ENCODE data around the gene EPB42.

Gene EPB42

GRCh38 chr15:43220991-43221403, at the start of gene EPB42:
Gene EPB42 (minus strand): TSS chr15:43221018. CDS start chr15:43220825, 193 bp downstream.
- no peak for DNase-seq

GRCh38 chr15:43270113-43270665, 49.4 kb upstream of the EPB42 start:
- DNase-seq = no peak

DNA sequence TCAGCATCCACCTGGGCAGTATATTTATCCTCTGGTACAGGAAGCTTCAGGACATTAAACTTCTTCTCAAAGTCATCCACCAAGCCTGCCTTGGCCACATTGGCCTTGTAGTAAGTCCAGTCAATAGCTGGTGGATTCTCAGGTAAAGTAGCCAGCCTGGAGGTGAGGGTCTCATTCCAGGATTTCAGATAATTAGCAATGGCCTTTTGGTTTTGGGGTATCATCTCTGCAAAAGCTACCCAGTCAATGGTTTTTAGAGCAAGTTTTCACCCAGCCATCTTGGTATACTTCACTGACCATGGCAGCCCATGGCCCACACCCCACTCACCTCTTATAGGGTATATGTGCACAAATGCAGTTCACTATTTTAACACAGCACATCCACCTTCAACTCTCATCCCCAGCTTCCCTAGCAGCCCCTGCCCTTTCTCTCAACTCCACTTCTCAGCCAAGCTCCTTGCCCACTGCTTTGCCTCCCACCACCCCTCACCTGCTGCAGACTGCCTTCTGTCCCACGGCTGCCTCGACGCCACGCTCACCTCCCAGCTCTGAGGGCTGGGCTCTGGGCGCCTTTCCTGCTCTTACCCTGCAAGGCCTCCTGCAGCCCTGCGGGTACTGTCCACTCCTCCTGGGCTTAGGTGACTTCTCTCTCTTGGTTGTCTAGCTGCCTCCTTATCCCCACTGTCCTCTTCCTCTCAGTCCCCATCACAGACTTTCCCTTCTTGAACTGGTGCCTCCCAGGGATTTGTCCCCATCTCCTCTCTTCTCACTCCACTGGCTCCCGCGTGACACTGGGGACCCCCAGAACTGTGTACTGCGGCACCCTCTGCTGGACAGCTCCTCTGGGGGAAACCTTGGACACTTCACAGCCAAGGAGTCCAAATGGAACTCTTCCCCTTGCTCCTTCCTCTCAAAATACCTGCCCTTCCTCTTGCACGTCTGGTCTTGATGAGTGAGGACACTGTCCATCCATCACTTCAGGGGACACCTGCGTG, 47.6 kb upstream of the EPB42 start:
- DNase-seq = no peak

DNA sequence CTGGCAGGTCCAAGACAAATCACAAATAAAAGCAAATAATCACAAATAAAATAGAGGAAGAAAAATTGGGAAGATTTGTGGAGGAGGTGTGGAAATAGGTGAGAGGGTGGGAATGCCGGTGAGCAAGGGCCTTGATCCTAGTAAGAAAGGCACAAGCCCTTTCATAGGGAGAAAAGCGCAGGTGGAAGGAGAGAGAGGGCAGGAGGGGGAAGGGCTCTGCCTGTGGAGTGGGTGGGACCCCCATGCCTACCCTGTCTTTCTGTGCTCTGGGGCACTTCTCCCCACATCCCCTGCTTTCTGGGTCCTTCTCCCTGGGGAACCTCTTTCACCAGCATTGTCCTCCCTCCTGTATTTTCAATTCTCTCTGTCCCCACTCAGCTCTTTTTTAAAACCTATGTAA, 46.6 kb upstream of the EPB42 start:
- DNase-seq = no peak

- DNase-seq = no peak
These were observed 46.0 kb upstream of the EPB42 start, which contains the start of gene TGM5 for GRCh38 chr15:43266834-43267233. Gene TGM5 (minus strand): TSS chr15:43266928. CDS start chr15:43266849, 79 bp downstream.

GRCh38 chr15:43266386-43266785, 45.6 kb upstream of the EPB42 start:
- DNase-seq = no peak

DNA sequence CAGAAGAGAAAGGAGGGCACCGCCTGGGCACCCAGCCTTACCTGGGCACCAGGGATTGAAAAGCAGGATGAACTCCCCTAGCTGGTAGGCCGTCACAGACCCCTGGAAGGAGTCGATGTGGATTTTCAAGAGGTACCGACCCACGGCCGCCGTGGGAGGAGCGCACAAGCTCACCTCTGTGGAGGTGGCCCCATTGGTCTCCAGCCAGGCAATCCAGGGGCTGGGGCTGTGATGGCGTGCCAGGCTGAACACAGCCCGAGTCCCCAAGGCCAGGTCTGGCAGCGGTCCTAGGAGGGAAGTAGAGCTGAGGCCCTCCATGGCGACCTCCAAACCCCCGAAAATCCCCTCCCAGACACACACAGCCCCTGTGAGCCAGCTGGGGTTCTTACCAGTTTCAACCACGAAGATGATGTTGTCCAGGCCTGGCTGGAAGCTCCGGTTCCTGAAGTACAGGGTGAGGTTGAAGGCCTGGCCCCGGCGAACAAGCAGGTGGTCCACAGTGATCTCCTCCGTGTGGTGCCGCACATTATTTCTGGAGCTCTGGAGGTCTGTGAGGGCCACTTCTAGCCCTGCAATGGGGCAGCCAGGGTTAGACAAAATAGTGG, 39.3 kb upstream of the EPB42 start:
- no peak for DNase-seq

DNA sequence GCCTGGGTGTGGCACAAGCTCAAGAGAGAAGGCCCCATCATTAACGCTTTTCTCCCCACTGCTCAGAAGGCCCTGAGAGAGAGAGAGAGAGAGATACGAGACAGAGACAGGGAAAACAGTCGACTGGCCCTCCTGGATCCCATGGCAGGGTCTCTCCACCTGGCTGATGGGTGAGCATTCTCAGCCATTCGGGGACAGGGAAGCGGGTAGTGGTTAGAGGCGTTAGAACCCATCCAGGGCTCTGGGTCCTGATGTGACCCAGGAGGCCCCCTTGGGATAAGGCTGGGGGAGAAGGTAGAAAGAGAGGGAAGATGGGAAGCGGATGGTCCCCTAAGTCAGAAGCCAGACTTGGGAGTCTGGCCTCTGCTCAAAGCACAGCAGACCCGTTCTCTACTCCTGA, 38.0 kb upstream of the EPB42 start:
- DNase-seq = no peak

GRCh38 chr15:43256341-43256740, 35.5 kb upstream of the EPB42 start:
- no peak for DNase-seq

GRCh38 chr15:43255376-43255775, 34.6 kb upstream of the EPB42 start:
- no peak for DNase-seq

DNA sequence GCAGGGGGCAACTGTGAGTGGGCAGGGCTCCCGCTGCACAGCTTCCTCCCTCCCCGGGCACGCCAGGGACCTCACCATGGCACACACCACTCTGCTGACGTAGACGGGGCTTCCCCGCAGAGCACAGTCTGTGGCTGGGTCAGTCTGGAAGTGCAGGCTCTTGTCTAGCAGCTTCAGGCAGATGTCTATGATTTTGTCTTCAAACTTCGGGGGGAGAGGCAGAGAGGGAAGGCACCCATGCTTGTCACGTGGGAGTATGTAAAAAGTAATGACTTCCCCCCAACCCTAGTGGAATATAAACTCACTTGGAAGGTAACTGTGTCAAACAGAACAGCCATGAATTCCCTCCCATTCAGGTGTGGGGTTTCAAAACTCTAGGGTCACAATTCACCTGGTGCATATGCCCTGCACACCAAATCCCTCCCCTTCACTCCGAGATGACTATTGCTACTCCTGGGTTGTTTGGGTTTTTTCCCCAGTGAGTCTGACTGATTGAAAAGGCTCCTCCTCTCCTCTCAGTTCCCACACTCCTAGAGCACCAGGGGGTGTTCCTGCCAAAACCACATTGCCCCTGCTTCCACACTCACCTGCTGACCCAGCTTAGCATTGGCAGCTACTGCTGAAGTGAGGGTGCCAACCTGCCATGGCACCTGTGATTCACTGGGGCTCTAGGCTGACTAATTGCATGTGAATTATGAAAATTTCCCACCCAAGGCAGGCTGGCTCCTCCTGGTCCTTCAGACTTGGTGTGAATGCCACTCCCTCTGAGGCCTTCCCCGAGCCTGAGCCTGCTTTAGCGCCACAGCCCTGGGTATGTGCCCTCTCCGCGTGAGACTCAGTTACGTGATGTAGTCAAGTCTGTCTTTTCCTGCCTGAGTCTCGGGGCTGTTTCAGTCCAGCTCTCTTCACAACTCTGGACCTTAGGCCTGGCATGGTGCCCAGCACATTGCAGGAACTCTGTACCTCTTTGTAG, 32.9 kb upstream of the EPB42 start:
- DNase-seq = no peak

DNA sequence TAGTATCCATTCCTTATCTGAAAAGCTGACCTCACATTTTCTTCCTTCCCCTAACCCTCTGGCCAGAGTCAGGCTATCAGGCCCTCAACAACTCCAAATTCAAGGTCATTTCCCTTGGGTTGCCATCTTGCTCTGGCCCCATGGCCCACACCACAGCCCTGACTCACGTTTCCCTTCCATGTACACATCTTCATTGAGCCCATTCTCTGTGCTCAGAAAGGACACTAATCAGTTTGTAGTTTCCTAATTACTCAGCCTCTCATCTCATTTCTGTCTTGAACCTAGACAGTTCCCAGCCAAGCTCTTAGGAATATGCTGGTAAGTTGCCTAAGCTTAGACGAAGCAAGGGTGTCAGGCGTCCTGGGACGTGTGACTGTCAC, 31.0 kb upstream of the EPB42 start:
- DNase-seq = no peak

GRCh38 chr15:43251185-43251870, 30.5 kb upstream of the EPB42 start:
- no peak for DNase-seq

- no peak for DNase-seq
These were observed 30.0 kb upstream of the EPB42 start for GRCh38 chr15:43250785-43251184.

DNA sequence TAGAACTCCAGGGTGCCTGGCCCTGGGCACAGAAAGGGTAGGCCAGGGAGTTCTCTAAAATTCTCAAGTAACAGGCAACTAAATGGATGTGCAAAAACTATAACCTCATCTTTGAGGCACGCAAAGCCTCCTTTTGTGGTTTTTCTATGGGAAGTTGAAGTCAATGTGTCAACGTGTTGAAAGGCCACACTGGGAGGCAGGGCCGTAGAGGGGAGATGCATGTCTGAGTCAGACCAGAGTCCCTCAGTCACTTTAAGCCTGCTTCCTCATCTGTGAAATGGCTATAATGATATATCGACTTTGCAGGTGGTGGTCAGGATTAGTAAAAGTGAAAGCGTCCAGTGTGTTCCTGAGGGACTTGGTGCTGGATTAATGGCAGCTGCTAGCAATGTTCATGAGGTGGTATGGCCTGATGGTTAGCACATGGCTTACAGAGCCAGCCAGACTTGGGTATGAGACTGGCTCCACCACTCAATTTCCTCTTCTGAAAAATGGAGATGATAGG, 28.9 kb upstream of the EPB42 start:
- DNase-seq = no peak

DNA sequence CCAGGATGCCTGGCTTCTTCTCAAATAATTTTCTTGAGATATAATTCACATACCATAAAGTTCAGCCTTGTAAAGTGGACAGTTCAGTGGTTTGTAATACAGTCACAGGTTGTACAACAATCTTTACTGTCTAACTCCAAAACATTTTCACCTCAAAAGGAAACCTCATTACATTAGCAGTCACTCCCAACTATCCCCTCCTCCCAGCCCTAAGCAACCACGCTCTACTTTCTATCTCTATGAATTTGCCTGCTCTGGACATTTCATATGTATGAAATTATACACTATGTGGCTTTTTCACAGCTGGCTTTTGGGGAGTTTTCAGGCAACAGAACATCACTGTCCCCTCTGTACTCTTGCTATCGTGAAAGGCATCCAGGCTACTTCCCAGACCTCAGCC, 28.4 kb upstream of the EPB42 start:
- no peak for DNase-seq

- no peak for DNase-seq
These were observed 25.5 kb upstream of the EPB42 start for GRCh38 chr15:43246261-43246774.

GRCh38 chr15:43244092-43244491, 23.3 kb upstream of the EPB42 start:
- DNase-seq = no peak

GRCh38 chr15:43243020-43243645, 22.3 kb upstream of the EPB42 start:
- DNase-seq = no peak

DNA sequence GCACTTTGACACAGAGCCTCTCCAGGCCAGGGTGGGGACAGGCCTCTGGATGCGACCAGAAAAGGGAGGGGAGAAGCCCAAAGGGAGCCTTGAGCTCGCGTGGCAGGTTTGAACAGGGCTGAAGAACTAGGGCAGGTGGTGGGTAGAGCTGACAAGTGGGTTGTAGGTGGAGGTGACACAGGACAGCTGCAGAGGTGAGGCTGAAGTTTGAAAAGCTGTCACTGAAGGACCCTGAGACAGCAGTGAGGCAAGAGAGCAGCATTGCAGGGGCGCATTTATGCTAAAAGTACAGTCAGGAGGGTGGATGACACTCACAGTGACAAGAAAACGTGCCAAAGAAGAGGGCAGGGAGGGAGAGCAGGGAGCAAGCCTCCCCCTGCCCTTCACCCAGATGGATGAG, 21.8 kb upstream of the EPB42 start:
- DNase-seq = no peak

- DNase-seq = no peak
These were observed 20.3 kb upstream of the EPB42 start for GRCh38 chr15:43241100-43241499.

Measured in cortex of kidney (tissue), 1 donor.